GM21825 (cell line): ENCODE measurements around the gene ZNF575.

ENCODE experiments used
- ATAC-seq: cut with Tn5 transposase; IDR thresholded peaks from one replicate; pipeline ENCODE4 v1.9.1; 2021; ENCODE audit warnings: mild to moderate bottlenecking, moderate library complexity; ENCODE audit not compliant: unreplicated experiment

The ZNF575 gene

DNA sequence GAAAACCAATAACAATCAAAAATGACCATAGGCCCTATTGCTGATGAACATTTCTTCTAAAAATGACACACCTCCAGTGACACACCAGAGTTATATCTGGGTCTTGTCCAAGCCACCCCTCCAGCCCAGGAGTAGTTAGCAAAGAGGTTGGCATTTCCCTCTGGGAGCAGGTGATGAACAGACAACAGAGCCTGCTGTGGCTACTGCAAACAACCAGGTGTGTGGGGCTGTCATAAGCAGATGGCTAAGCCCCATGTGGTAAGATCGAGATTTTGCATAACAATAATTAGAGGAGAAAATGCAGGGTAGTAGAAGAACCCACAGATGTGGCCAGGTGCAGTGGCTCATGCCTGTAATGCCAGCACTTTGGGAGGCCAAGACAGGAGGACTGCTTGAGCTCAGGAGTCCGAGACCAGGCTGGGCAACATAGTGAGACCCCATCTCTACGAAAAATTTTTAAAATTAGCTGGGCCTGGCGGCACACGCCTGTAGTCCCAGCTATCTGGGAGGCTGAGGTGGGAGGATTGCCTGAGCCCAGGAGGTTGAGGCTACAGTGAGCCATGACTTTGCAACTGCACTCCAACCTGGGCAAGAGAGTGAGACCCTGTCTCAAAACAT lies 37.3 kb downstream of the ZNF575 start:
- ATAC-seq, result no peak

DNA sequence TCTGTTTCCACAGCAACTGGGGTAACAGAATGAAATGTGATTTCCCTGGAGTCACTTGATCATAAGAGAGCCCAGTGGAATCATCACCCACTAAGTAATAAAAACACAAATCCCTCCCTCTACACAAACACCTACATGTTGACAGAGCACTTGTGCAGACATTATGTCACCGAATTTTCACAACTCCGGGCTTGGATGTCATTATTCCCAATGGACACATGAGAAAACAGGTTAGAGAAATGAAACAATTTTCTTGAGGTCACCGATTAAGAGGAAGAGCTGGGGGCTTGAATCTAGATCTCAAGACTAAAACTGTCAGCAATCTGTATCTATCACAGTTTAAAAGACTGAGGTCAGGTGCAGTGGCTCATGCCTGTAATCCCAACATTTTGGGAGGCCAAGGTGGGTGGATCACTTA lies 39.2 kb downstream of the ZNF575 start:
- ATAC-seq, result no peak

DNA sequence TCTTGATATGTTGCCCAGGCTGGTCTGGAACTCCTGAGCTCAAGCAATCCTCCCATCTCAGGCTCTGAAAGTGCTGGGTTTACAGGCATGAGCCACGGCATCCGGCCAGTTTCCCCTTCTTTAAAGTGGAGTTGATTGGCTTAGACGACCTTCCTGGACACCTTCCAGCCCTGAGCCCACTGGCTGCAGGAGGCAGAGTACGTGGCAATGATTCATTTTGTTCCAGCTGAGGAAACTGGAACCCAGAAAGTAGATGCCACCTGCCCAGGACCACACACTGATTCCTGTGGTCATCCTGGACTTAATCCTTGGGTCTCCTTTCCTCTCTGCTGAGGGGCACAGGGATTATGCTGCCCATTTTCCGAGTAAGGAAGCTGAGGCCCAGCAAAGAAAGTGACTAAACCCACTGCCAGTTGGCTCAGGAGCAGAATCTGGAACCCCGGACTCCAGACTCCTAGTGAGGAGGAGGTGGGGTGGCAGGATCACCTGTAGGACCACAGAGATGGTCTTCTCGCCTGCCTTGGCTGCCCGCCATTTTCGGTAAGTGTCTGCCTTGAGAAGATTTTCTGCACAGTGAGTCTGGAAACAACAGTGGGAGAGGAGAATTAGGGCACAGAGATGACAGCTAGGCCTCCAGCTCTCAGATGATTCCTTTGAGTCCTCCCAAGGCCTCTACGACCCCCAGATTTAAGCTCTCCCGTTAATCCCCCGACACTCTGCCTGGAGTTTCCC lies 41.6 kb downstream of the ZNF575 start:
- no peak for ATAC-seq

DNA sequence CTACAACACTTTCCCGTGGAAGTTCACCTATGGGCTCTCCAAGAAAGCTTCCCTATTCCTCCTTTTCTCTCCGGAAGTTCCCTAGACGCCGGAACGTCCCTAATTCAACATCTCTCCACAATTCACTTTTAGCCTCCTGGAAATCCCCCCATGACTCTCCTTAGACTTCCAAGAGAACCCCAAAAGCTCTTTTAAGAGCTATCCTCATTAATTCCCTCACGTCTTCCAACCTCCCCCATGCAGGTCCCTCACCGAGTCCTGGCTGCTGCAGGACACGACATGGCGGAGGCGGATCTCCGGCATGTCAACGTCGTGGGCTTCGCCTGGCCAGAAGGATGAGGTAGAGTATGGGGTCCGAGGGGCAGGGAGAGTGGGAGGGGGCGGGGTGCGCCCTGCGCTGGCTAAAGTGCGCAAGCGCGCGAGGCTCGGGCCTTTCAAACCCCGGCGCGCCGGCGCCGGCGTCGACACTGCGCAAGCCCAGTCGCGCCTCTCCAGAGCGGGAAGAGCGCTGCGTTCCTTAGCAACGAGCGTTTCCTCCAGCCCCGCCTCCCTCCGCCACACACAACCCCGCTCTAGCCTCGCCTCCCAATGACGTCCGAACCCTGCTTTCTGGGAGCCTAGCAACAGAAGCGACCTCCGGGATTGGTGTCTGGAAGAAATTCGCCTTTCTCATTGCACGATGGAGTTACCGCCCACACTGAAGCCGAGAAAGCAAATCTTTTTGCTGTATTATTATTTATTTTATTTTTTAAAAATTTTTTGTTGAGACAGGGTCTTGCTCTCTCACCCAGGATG lies 42.4 kb downstream of the ZNF575 start, which contains the start of the genes PINLYP and XRCC1:
Gene PINLYP (plus strand): TSS at position 646 of the 795 bp plus-strand sequence. CDS start 1,391 bp downstream, outside the sequence.
Gene XRCC1 (minus strand): TSS at position 372 of the 795 bp plus-strand sequence. CDS start 69 bp downstream, at position 303.
- ATAC-seq, result peak; percentile 92

DNA sequence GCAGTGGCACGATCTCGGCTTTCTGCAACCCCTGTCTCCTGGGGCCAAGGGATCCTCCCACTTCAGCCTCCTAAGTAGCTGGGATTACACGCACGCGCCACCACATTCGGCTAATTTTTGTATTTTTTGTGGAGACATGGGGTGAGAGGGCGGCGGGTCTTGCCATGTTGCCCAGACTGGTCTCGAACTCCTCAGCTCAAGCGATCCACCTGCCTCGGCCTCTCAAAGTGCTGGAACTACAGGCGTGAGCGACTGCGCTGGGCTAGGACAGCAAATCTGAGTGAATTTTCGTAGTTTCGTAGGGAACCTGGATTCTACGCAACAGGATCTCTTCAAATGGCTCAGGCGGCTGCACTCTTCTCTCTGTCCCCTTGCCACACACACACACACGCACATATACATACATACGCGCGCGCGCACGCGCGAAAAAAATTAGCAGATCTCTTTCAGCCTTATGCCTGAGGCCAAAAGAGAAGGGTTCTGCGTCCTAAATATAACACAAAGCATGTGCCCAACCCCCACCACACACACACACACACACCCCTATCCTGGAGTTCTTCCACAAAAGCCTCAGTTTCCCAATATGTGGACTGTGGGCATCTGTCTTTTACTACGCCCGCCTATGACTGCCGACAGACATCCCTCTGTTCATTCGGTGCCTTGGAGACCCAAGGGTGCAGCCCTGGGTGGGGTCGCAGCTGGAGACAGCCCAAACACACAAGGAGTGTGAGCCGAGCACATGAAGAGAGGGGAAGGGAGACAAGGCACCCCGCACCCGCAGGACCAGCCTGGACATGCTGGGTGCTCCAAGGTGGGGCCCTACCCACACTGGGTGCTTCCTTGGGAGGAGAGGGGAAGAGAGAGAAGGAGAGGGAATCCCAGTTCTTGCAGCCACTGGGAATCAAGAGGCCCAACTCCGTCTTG lies 43.2 kb downstream of the ZNF575 start:
- ATAC-seq, result no peak

DNA sequence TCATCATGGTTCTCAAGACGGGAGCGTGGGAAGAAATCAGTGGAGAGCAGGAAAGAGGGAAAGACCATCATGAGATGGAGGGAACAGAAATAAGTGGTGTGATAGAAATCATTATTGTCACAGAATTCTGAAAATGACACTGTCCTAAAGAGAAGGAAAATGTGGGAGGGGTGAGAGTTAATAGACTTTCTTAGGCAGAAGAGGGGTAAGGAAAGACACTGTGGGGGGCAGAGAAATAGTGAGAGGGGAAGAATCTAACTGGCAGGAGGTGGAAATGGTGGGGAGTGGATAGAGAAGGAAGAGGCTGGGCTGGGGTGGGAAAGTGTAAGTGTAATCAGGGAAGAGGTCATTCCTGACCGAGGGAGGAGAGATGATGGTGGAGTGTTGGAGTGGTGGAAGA lies 45.8 kb downstream of the ZNF575 start:
- no peak for ATAC-seq

DNA sequence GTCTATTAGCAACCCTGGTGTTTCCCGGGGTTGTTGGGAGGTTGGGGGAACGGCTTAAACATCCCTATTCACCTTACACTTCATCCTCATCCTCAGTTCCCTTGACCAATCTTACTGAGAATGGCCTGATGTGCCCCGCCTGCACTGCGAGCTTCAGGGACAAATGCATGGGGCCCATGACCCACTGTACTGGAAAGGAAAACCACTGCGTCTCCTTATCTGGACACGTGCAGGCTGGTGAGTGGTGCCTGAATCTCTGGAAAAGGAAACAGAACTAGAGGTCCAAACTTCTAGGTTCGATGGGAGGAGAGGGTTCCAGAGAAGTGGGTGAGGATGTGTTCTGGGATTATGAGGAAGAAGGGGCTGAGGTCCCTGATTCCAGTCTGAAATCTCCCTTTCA lies 48.5 kb downstream of the ZNF575 start:
- no peak for ATAC-seq

DNA sequence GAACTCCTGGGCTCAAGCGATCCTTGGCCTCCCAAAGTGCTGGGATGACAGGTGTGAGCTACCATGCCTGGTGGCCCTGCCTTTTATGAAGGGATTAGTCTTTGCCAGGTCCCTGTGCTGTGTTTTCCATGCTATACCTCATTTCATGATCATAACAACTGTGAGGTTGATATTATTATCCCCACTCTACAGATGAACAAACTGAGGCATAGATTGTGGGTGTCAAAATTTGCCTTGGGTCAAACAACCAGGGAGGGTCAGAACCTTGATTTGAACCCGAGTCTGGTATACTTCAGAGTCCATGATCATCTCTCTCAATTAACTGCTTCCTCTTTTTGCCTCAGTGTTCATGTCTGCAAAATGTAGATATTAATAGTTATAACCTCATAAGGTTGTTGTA lies 49.5 kb downstream of the ZNF575 start:
- no peak for ATAC-seq

DNA sequence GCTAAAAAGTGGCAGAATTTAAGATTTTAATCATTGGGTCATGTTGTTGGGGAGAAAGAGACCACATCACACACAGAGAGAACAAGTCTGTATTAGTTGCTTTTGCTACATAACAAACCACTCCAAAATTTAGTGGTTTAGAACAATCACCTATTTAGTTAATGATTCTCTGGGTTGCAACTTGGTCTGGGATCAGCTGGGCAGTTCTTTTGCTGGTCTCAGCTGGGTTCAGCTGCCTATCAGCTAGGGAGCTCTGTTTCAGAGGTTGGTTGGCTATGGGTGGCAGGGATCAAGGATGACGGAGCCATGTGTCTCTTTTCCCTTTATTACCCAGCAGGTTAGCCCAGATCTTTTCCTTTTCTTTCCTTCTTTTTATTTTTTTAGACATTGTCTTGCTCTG lies 51.5 kb downstream of the ZNF575 start:
- no peak for ATAC-seq
